Ishikawa (cell line): ENCODE results near the gene CABLES1.

ENCODE experiments used
- CEBPB ChIP-seq: IDR thresholded peaks from 2 replicates; pipeline ENCODE4 v1.6.1; 2012
- EGR1 ChIP-seq: IDR thresholded peaks from 2 replicates; pipeline ENCODE4 v1.6.1; 2012
- EP300 ChIP-seq: IDR thresholded peaks from 2 replicates; pipeline ENCODE4 v1.6.1; 2012; ENCODE audit warnings: borderline replicate concordance
- FOXM1 ChIP-seq: IDR thresholded peaks from 2 replicates; pipeline ENCODE4 v1.6.1; 2012; ENCODE audit warnings: low read depth, borderline replicate concordance
- NFIC ChIP-seq: IDR thresholded peaks from 2 replicates; pipeline ENCODE4 v1.6.1; 2012
- RAD21 ChIP-seq: IDR thresholded peaks from 2 replicates; pipeline ENCODE4 v1.6.1; 2012; ENCODE audit warnings: low read depth
- TAF1 ChIP-seq: IDR thresholded peaks from 2 replicates; pipeline ENCODE4 v1.6.1; 2012; ENCODE audit warnings: low read depth, mild to moderate bottlenecking
- TCF12 ChIP-seq: IDR thresholded peaks from 2 replicates; pipeline ENCODE4 v1.6.1; 2012; ENCODE audit warnings: low read depth
- TEAD4 ChIP-seq: IDR thresholded peaks from 2 replicates; pipeline ENCODE4 v1.6.1; 2012
- YY1 ChIP-seq: IDR thresholded peaks from 2 replicates; pipeline ENCODE4 v1.6.1; 2012; ENCODE audit warnings: low read depth
- TF ChIP-seq, protein P1 (sequence below): IDR thresholded peaks from 2 replicates; pipeline ENCODE4 v1.6.1; 2012; ENCODE audit warnings: low read depth, mild to moderate bottlenecking
- TF ChIP-seq, protein P2 (sequence below): IDR thresholded peaks from 2 replicates; pipeline ENCODE4 v1.6.1; 2012
- TF ChIP-seq, protein P3 (sequence below): IDR thresholded peaks from 2 replicates; pipeline ENCODE4 v1.6.1; 2012

DNA sequence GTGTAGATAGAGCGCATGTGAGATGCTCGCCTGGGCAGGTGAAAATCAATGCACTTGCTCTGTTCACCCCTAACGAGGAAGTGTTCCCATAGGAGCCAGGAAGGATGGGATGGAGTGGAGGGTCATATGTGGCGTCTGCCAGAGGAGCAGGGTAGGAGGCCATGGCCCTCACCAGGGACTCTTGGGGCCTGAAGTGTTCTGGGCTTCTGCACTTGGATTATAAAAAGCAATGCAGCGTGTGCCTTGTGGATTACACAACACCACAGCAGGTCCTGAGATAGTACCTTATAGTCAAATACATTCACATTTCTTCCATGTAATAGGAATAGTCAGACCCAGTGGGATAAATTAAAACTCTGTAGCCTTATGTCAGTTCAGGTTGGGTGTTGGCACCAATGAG, 100.1 kb downstream of the CABLES1 start:
- TF ChIP-seq CEBPB (no peak), TAF1 (no peak), FOXM1 (no peak), EP300 (no peak), NFIC (no peak), TEAD4 (no peak), YY1 (no peak), TCF12 (no peak), EGR1 (no peak), RAD21 (no peak)
- TF ChIP-seq, protein P1, sequence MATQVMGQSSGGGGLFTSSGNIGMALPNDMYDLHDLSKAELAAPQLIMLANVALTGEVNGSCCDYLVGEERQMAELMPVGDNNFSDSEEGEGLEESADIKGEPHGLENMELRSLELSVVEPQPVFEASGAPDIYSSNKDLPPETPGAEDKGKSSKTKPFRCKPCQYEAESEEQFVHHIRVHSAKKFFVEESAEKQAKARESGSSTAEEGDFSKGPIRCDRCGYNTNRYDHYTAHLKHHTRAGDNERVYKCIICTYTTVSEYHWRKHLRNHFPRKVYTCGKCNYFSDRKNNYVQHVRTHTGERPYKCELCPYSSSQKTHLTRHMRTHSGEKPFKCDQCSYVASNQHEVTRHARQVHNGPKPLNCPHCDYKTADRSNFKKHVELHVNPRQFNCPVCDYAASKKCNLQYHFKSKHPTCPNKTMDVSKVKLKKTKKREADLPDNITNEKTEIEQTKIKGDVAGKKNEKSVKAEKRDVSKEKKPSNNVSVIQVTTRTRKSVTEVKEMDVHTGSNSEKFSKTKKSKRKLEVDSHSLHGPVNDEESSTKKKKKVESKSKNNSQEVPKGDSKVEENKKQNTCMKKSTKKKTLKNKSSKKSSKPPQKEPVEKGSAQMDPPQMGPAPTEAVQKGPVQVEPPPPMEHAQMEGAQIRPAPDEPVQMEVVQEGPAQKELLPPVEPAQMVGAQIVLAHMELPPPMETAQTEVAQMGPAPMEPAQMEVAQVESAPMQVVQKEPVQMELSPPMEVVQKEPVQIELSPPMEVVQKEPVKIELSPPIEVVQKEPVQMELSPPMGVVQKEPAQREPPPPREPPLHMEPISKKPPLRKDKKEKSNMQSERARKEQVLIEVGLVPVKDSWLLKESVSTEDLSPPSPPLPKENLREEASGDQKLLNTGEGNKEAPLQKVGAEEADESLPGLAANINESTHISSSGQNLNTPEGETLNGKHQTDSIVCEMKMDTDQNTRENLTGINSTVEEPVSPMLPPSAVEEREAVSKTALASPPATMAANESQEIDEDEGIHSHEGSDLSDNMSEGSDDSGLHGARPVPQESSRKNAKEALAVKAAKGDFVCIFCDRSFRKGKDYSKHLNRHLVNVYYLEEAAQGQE: no peak
- TF ChIP-seq, protein P2, sequence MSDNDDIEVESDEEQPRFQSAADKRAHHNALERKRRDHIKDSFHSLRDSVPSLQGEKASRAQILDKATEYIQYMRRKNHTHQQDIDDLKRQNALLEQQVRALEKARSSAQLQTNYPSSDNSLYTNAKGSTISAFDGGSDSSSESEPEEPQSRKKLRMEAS: no peak
- TF ChIP-seq, protein P3, sequence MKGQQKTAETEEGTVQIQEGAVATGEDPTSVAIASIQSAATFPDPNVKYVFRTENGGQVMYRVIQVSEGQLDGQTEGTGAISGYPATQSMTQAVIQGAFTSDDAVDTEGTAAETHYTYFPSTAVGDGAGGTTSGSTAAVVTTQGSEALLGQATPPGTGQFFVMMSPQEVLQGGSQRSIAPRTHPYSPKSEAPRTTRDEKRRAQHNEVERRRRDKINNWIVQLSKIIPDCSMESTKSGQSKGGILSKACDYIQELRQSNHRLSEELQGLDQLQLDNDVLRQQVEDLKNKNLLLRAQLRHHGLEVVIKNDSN: no peak
